Measurements from ENCODE around the gene ZBTB18.

- TF ChIP-seq POLR2AphosphoS5 (IDR thresholded peaks at IDR 0.05; ENCODE audit: low read depth, low read length) = no peak
- TF ChIP-seq POLR2A (IDR thresholded peaks at IDR 0.05; ENCODE audit: low read depth, low read length) = no peak
- TF ChIP-seq POU2F2 (IDR thresholded peaks at IDR 0.05; ENCODE audit: low read depth, low read length) = no peak
- TF ChIP-seq SPI1 (IDR thresholded peaks at IDR 0.05; ENCODE audit: low read depth, low read length) = no peak
- no peak for TF ChIP-seq TAF1 (IDR thresholded peaks at IDR 0.05; ENCODE audit: low read depth, low read length)
- no peak for TF ChIP-seq PAX5 (IDR thresholded peaks at IDR 0.05; ENCODE audit: insufficient read depth, low read length, severe bottlenecking)
Observed at GRCh38 chr1:244080343-244080929, 29.4 kb downstream of the ZBTB18 start.

All from GM12891 (cell line).